NCI-H526 treated with DMSO at 0.1 percent for 48 hours (cell line): ENCODE measurements around the gene BEX3.

Experiments used
- DNase-seq: peaks from one replicate; lab custom pipeline; 2025; lab: John Stamatoyannopoulos, UW

BEX3 gene

DNA sequence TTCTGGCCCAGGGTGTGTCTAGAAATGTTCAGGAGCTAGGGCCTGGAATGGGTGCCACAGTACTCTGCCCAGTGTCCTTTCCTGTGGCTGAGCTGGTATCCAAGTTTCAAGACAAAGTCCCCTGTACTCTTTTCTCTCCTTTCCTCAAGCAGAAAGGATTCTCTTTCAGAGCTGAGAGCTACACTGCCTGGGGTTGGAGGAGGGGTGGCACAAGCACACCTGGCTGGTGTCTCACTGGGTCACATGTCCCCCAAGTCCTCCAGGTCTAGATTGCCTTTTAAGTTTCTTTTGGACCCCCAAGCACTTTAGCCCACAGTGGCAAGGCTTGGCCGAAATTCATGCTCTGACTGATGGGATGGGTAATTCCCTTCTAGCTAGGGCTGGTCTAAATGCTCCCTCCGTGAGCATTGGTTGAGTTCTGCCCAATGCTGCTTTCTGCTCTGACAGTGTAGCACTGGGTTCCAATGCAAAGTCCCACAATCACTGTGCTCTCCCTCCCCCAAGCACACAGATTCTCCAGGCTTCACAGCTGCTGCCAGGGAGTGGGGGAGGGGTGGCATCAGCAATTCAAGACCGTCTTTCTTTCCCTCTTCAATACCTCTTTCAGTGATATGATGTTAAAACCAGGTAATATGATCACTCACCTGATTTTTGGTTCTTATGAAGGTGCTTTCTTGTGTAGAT is 47.8 kb downstream of the BEX3 start:
- DNase-seq: no peak
